ENCODE measurements around the gene ZFHX3.

The ZFHX3 gene

GRCh38 chr16:72814226-72814625 is 233.7 kb downstream of the ZFHX3 start:
- no peak for DNase-seq

GRCh38 chr16:72812672-72813071 is 235.3 kb downstream of the ZFHX3 start:
- DNase-seq, result no peak

GRCh38 chr16:72811876-72812275 is 236.1 kb downstream of the ZFHX3 start:
- no peak for DNase-seq

GRCh38 chr16:72811188-72811720 is 236.7 kb downstream of the ZFHX3 start:
- no peak for DNase-seq

GRCh38 chr16:72810480-72810879 is 237.4 kb downstream of the ZFHX3 start:
- DNase-seq, result no peak

- DNase-seq, result no peak
Observed at GRCh38 chr16:72809446-72809845, 238.5 kb downstream of the ZFHX3 start.

- DNase-seq, result no peak
Observed at GRCh38 chr16:72808754-72809153, 239.2 kb downstream of the ZFHX3 start.

GRCh38 chr16:72807245-72807644 is 240.7 kb downstream of the ZFHX3 start:
- DNase-seq, result no peak

GRCh38 chr16:72805486-72805885 is 242.4 kb downstream of the ZFHX3 start:
- no peak for DNase-seq

GRCh38 chr16:72800524-72801161 is 247.3 kb downstream of the ZFHX3 start:
- DNase-seq, result no peak

GRCh38 chr16:72798264-72798663 is 249.7 kb downstream of the ZFHX3 start:
- DNase-seq, result no peak

GRCh38 chr16:72797621-72798020 is 250.3 kb downstream of the ZFHX3 start:
- DNase-seq, result no peak

GRCh38 chr16:72796222-72796621 is 251.7 kb downstream of the ZFHX3 start:
- DNase-seq, result no peak

GRCh38 chr16:72794986-72795385 is 252.9 kb downstream of the ZFHX3 start:
- DNase-seq, result no peak

- no peak for DNase-seq
Observed at GRCh38 chr16:72794319-72794718, 253.6 kb downstream of the ZFHX3 start.

GRCh38 chr16:72793716-72794115 is 254.2 kb downstream of the ZFHX3 start:
- DNase-seq, result no peak

GRCh38 chr16:72793017-72793416 is 254.9 kb downstream of the ZFHX3 start:
- no peak for DNase-seq

- DNase-seq, result no peak
Observed at GRCh38 chr16:72791786-72792185, 256.1 kb downstream of the ZFHX3 start.

- DNase-seq, result no peak
Observed at GRCh38 chr16:72789921-72790320, 258.0 kb downstream of the ZFHX3 start.

- no peak for DNase-seq
Observed at GRCh38 chr16:72789465-72789864, 258.5 kb downstream of the ZFHX3 start.

- DNase-seq, result no peak
Observed at GRCh38 chr16:72788269-72788809, 259.6 kb downstream of the ZFHX3 start.

GRCh38 chr16:72787514-72788268 is 260.2 kb downstream of the ZFHX3 start:
- peak; percentile 41 for DNase-seq

- DNase-seq, result no peak
Observed at GRCh38 chr16:72787130-72787513, 260.8 kb downstream of the ZFHX3 start.

GRCh38 chr16:72786606-72787005 is 261.3 kb downstream of the ZFHX3 start:
- no peak for DNase-seq

Measured in DMS153 (cell line).